ENCODE measurements around the gene TRIM15. TPM values are rescaled to one million over a fixed set of nuclear protein-coding genes. Genes with fewer than 3 reads are reported as not detected.
"Not testable (repeated sequence)": the region's sequence is repeated elsewhere in the genome, so short reads cannot be mapped to it uniquely, and the experiment has no call there.

Gene TRIM15
- total RNA-seq, 2 donors from 2014 or later: not detected

GRCh38 chr6:30130887-30131862 lies 32.2 kb upstream of the TRIM15 start:
- Histone ChIP-seq H3K27ac (no peak overlapping the region), H3K27me3 (replicated peaks; ENCODE audit: insufficient read depth) (no peaks in the 10 kb centered on the region), H3K4me1 (ENCODE audit: control insufficient read depth in 1 of 2, low read depth in 2 of 2) (peaks cover 0 to 9% of the 10 kb centered on the region in 2 donors), H3K9me3 (no peaks in the 10 kb centered on the region), H3K36me3 (no peaks in the 10 kb centered on the region), H3K4me3 (no peak overlapping the region)
- ATAC-seq (ENCODE audit: insufficient number of reproducible peaks, low FRiP score, low read depth) (peak; percentile 20), DNase-seq (ENCODE audit: low spot score) (no peak)
- TF ChIP-seq CTCF (IDR thresholded peaks at IDR 0.05): peak; percentile 89

- H3K27me3 ChIP-seq (replicated peaks; ENCODE audit: insufficient read depth): no peaks in the 10 kb centered on the region
Observed at GRCh38 chr6:30131947-30132497, 31.3 kb upstream of the TRIM15 start.

GRCh38 chr6:30135147-30135546 lies 28.2 kb upstream of the TRIM15 start:
- no peaks in the 10 kb centered on the region for H3K27me3 ChIP-seq (replicated peaks; ENCODE audit: insufficient read depth)
- ATAC-seq (ENCODE audit: insufficient number of reproducible peaks, low FRiP score, low read depth): no peak
- DNase-seq (ENCODE audit: low spot score): no peak
- no peak for TF ChIP-seq CTCF (IDR thresholded peaks at IDR 0.05)
- H3K36me3 ChIP-seq: no peaks in the 10 kb centered on the region
- H3K4me3 ChIP-seq: no peak overlapping the region
- no peaks in the 10 kb centered on the region for H3K4me1 ChIP-seq (ENCODE audit: control insufficient read depth in 1 of 2, low read depth in 2 of 2)
- H3K9me3 ChIP-seq: no peaks in the 10 kb centered on the region
- no peak overlapping the region for H3K27ac ChIP-seq

More at GRCh38 chr6:30131947-30132497, 31.3 kb upstream of the TRIM15 start:
- Histone ChIP-seq H3K36me3 (no peaks in the 10 kb centered on the region), H3K4me1 (ENCODE audit: control insufficient read depth in 1 of 2, low read depth in 2 of 2) (peaks cover 0 to 9% of the 10 kb centered on the region in 2 donors), H3K9me3 (no peaks in the 10 kb centered on the region), H3K4me3 (no peak overlapping the region), H3K27ac (no peak overlapping the region)
- DNase-seq (ENCODE audit: low spot score): no peak
- no peak for TF ChIP-seq CTCF (IDR thresholded peaks at IDR 0.05)
- no peak for ATAC-seq (ENCODE audit: insufficient number of reproducible peaks, low FRiP score, low read depth)

- ATAC-seq (ENCODE audit: insufficient number of reproducible peaks, low FRiP score, low read depth) (no peak), DNase-seq (ENCODE audit: low spot score) (no peak)
- no peak within 1 kb of the TSS for H3K27ac ChIP-seq
- no peaks in the 10 kb centered on the region for H3K27me3 ChIP-seq (replicated peaks; ENCODE audit: insufficient read depth)
- no peaks in the 10 kb centered on the region for H3K4me1 ChIP-seq (ENCODE audit: control insufficient read depth in 1 of 2, low read depth in 2 of 2)
- no peaks in the 10 kb centered on the region for H3K36me3 ChIP-seq
- H3K4me3 ChIP-seq: no peak within 1 kb of the TSS
- no peak for TF ChIP-seq CTCF (IDR thresholded peaks at IDR 0.05)
- no peaks in the 10 kb centered on the region for H3K9me3 ChIP-seq
Observed at GRCh38 chr6:30135757-30136156, 27.6 kb upstream of the TRIM15 start, which contains the start of gene TRIM40. TRIM40 (plus strand) TSS chr6:30136140; CDS start chr6:30137037, 897 bp downstream.

GRCh38 chr6:30136570-30137286 lies 26.6 kb upstream of the TRIM15 start:
- Histone ChIP-seq H3K4me1 (ENCODE audit: control insufficient read depth in 1 of 2, low read depth in 2 of 2) (no peaks in the 10 kb centered on the region), H3K4me3 (no peak overlapping the region), H3K9me3 (no peaks in the 10 kb centered on the region), H3K36me3 (no peaks in the 10 kb centered on the region), H3K27me3 (replicated peaks; ENCODE audit: insufficient read depth) (no peaks in the 10 kb centered on the region), H3K27ac (no peak overlapping the region)
- ATAC-seq (ENCODE audit: insufficient number of reproducible peaks, low FRiP score, low read depth) (no peak), DNase-seq (ENCODE audit: low spot score) (no peak)
- no peak for TF ChIP-seq CTCF (IDR thresholded peaks at IDR 0.05)

- not testable (repeated sequence) for ATAC-seq (ENCODE audit: insufficient number of reproducible peaks, low FRiP score, low read depth); DNase-seq (ENCODE audit: low spot score); H3K4me3 ChIP-seq; H3K36me3 ChIP-seq; H3K9me3 ChIP-seq; H3K27ac ChIP-seq; H3K4me1 ChIP-seq (ENCODE audit: control insufficient read depth in 1 of 2, low read depth in 2 of 2); H3K27me3 ChIP-seq (replicated peaks; ENCODE audit: insufficient read depth)
Observed at GRCh38 chr6:30140240-30140639, 23.1 kb upstream of the TRIM15 start.
